ENCODE data around the gene CNOT10.
"Not testable (repeated sequence)": the region's sequence is repeated elsewhere in the genome, so short reads cannot be mapped to it uniquely, and the experiment has no call there.

GRCh38 chr3:32652337-32653100 is 32.5 kb upstream of the CNOT10 start:
- TF ChIP-seq CTCF (IDR thresholded peaks at IDR 0.05; ENCODE audit: low read depth, low read length, poor library complexity, severe bottlenecking); EZH2phosphoT487 (IDR thresholded peaks at IDR 0.05; ENCODE audit: borderline replicate concordance, low read length): not testable (repeated sequence)

Measured in DOHH2 (cell line).